Measurements from ENCODE around the gene FAF1. TPM values are rescaled to one million over a fixed set of nuclear protein-coding genes. Genes with fewer than 3 reads are reported as not detected.
"Not testable (repeated sequence)": the region's sequence is repeated elsewhere in the genome, so short reads cannot be mapped to it uniquely, and the experiment has no call there.

FAF1 gene
- polyA plus RNA-seq, 2 donors, result 18.4 to 32.1 TPM

GRCh38 chr1:50898773-50899172 is 61.3 kb downstream of the FAF1 start:
- no peaks in the 10 kb centered on the region for H3K36me3 ChIP-seq (ENCODE audit: control insufficient read depth in 2 of 2, insufficient read depth in 2 of 2, low read length in 1 of 2)
- no peaks in the 10 kb centered on the region for H3K27me3 ChIP-seq (ENCODE audit: control insufficient read depth in 1 of 2, insufficient read depth in 2 of 2, low read length in 2 of 2)
- no peak overlapping the region for H3K4me3 ChIP-seq (ENCODE audit: low read depth in 1 of 2, low read length in 2 of 2)
- no peaks in the 10 kb centered on the region for H3K4me1 ChIP-seq (ENCODE audit: control insufficient read depth in 2 of 2, insufficient read depth in 2 of 2, low read length in 1 of 2)
- H3K9me3 ChIP-seq (ENCODE audit: control insufficient read depth in 2 of 2, insufficient read depth in 1 of 2, low read depth in 1 of 2, low read length in 1 of 2), result no peaks in the 10 kb centered on the region
- 69 to 70% methylated on average over 2 of the region's 2 CpGs for WGBS, 2 donors
- no peak overlapping the region for H3K27ac ChIP-seq (ENCODE audit: low read depth in 2 of 2, low read length in 1 of 2)

- Histone ChIP-seq H3K27me3 (ENCODE audit: control insufficient read depth in 1 of 2, insufficient read depth in 2 of 2, low read length in 2 of 2) (no peaks in the 10 kb centered on the region), H3K36me3 (ENCODE audit: control insufficient read depth in 2 of 2, insufficient read depth in 2 of 2, low read length in 1 of 2) (no peaks in the 10 kb centered on the region), H3K27ac (ENCODE audit: low read depth in 2 of 2, low read length in 1 of 2) (no peak overlapping the region), H3K4me1 (ENCODE audit: control insufficient read depth in 2 of 2, insufficient read depth in 2 of 2, low read length in 1 of 2) (no peaks in the 10 kb centered on the region), H3K4me3 (ENCODE audit: low read depth in 1 of 2, low read length in 2 of 2) (no peak overlapping the region), H3K9me3 (ENCODE audit: control insufficient read depth in 2 of 2, insufficient read depth in 1 of 2, low read depth in 1 of 2, low read length in 1 of 2) (no peaks in the 10 kb centered on the region)
- 90 to 94% methylated on average over 1 of the region's 1 CpG for WGBS, 2 donors
Measured at GRCh38 chr1:50894340-50894739, 65.7 kb downstream of the FAF1 start.

- no peaks in the 10 kb centered on the region for H3K9me3 ChIP-seq (ENCODE audit: control insufficient read depth in 2 of 2, insufficient read depth in 1 of 2, low read depth in 1 of 2, low read length in 1 of 2)
- 92 to 100% methylated on average over 1 of the region's 1 CpG for WGBS, 2 donors
Measured at GRCh38 chr1:50893466-50893865, 66.6 kb downstream of the FAF1 start.

GRCh38 chr1:50887555-50887954 is 72.5 kb downstream of the FAF1 start:
- 95 to 96% methylated on average over 1 of the region's 1 CpG for WGBS, 2 donors
- not testable (repeated sequence) for H3K4me1 ChIP-seq (ENCODE audit: control insufficient read depth in 2 of 2, insufficient read depth in 2 of 2, low read length in 1 of 2); H3K9me3 ChIP-seq (ENCODE audit: control insufficient read depth in 2 of 2, insufficient read depth in 1 of 2, low read depth in 1 of 2, low read length in 1 of 2); H3K4me3 ChIP-seq (ENCODE audit: low read depth in 1 of 2, low read length in 2 of 2); H3K27ac ChIP-seq (ENCODE audit: low read depth in 2 of 2, low read length in 1 of 2); H3K36me3 ChIP-seq (ENCODE audit: control insufficient read depth in 2 of 2, insufficient read depth in 2 of 2, low read length in 1 of 2); H3K27me3 ChIP-seq (ENCODE audit: control insufficient read depth in 1 of 2, insufficient read depth in 2 of 2, low read length in 2 of 2)

More at GRCh38 chr1:50893466-50893865, 66.6 kb downstream of the FAF1 start:
- H3K27ac ChIP-seq (ENCODE audit: low read depth in 2 of 2, low read length in 1 of 2), result no peak overlapping the region
- H3K4me3 ChIP-seq (ENCODE audit: low read depth in 1 of 2, low read length in 2 of 2), result no peak overlapping the region
- H3K27me3 ChIP-seq (ENCODE audit: control insufficient read depth in 1 of 2, insufficient read depth in 2 of 2, low read length in 2 of 2), result no peaks in the 10 kb centered on the region
- H3K36me3 ChIP-seq (ENCODE audit: control insufficient read depth in 2 of 2, insufficient read depth in 2 of 2, low read length in 1 of 2), result no peaks in the 10 kb centered on the region
- no peaks in the 10 kb centered on the region for H3K4me1 ChIP-seq (ENCODE audit: control insufficient read depth in 2 of 2, insufficient read depth in 2 of 2, low read length in 1 of 2)

- Histone ChIP-seq H3K9me3 (ENCODE audit: control insufficient read depth in 2 of 2, insufficient read depth in 1 of 2, low read depth in 1 of 2, low read length in 1 of 2) (no peaks in the 10 kb centered on the region), H3K36me3 (ENCODE audit: control insufficient read depth in 2 of 2, insufficient read depth in 2 of 2, low read length in 1 of 2) (no peaks in the 10 kb centered on the region), H3K27ac (ENCODE audit: low read depth in 2 of 2, low read length in 1 of 2) (no peak overlapping the region), H3K27me3 (ENCODE audit: control insufficient read depth in 1 of 2, insufficient read depth in 2 of 2, low read length in 2 of 2) (no peaks in the 10 kb centered on the region), H3K4me1 (ENCODE audit: control insufficient read depth in 2 of 2, insufficient read depth in 2 of 2, low read length in 1 of 2) (no peaks in the 10 kb centered on the region), H3K4me3 (ENCODE audit: low read depth in 1 of 2, low read length in 2 of 2) (no peak overlapping the region)
- 75 to 84% methylated on average over 8 of the region's 8 CpGs for WGBS, 2 donors
Measured at GRCh38 chr1:50880373-50880772, 79.7 kb downstream of the FAF1 start.

- Histone ChIP-seq H3K4me3 (ENCODE audit: low read depth in 1 of 2, low read length in 2 of 2) (no peak overlapping the region), H3K4me1 (ENCODE audit: control insufficient read depth in 2 of 2, insufficient read depth in 2 of 2, low read length in 1 of 2) (no peaks in the 10 kb centered on the region), H3K9me3 (ENCODE audit: control insufficient read depth in 2 of 2, insufficient read depth in 1 of 2, low read depth in 1 of 2, low read length in 1 of 2) (no peaks in the 10 kb centered on the region), H3K27ac (ENCODE audit: low read depth in 2 of 2, low read length in 1 of 2) (no peak overlapping the region), H3K27me3 (ENCODE audit: control insufficient read depth in 1 of 2, insufficient read depth in 2 of 2, low read length in 2 of 2) (no peaks in the 10 kb centered on the region), H3K36me3 (ENCODE audit: control insufficient read depth in 2 of 2, insufficient read depth in 2 of 2, low read length in 1 of 2) (no peaks in the 10 kb centered on the region)
- WGBS, 2 donors, result 97 to 99% methylated on average over 4 of the region's 4 CpGs
Measured at GRCh38 chr1:50879137-50879536, 80.9 kb downstream of the FAF1 start.

- no peak overlapping the region for H3K27ac ChIP-seq (ENCODE audit: low read depth in 2 of 2, low read length in 1 of 2)
- H3K4me1 ChIP-seq (ENCODE audit: control insufficient read depth in 2 of 2, insufficient read depth in 2 of 2, low read length in 1 of 2), result no peaks in the 10 kb centered on the region
- H3K9me3 ChIP-seq (ENCODE audit: control insufficient read depth in 2 of 2, insufficient read depth in 1 of 2, low read depth in 1 of 2, low read length in 1 of 2), result no peaks in the 10 kb centered on the region
- no peaks in the 10 kb centered on the region for H3K27me3 ChIP-seq (ENCODE audit: control insufficient read depth in 1 of 2, insufficient read depth in 2 of 2, low read length in 2 of 2)
- H3K36me3 ChIP-seq (ENCODE audit: control insufficient read depth in 2 of 2, insufficient read depth in 2 of 2, low read length in 1 of 2), result no peaks in the 10 kb centered on the region
- H3K4me3 ChIP-seq (ENCODE audit: low read depth in 1 of 2, low read length in 2 of 2), result no peak overlapping the region
Measured at GRCh38 chr1:50878434-50878833, 81.6 kb downstream of the FAF1 start.

GRCh38 chr1:50877641-50878040 is 82.4 kb downstream of the FAF1 start:
- Histone ChIP-seq H3K9me3 (ENCODE audit: control insufficient read depth in 2 of 2, insufficient read depth in 1 of 2, low read depth in 1 of 2, low read length in 1 of 2) (no peaks in the 10 kb centered on the region), H3K27me3 (ENCODE audit: control insufficient read depth in 1 of 2, insufficient read depth in 2 of 2, low read length in 2 of 2) (no peaks in the 10 kb centered on the region), H3K27ac (ENCODE audit: low read depth in 2 of 2, low read length in 1 of 2) (no peak overlapping the region), H3K4me1 (ENCODE audit: control insufficient read depth in 2 of 2, insufficient read depth in 2 of 2, low read length in 1 of 2) (no peaks in the 10 kb centered on the region), H3K4me3 (ENCODE audit: low read depth in 1 of 2, low read length in 2 of 2) (no peak overlapping the region), H3K36me3 (ENCODE audit: control insufficient read depth in 2 of 2, insufficient read depth in 2 of 2, low read length in 1 of 2) (no peaks in the 10 kb centered on the region)
- WGBS, 2 donors, result 50 to 52% methylated on average over 1 of the region's 1 CpG

- Histone ChIP-seq H3K4me1 (ENCODE audit: control insufficient read depth in 2 of 2, insufficient read depth in 2 of 2, low read length in 1 of 2) (no peaks in the 10 kb centered on the region), H3K27ac (ENCODE audit: low read depth in 2 of 2, low read length in 1 of 2) (no peak overlapping the region), H3K36me3 (ENCODE audit: control insufficient read depth in 2 of 2, insufficient read depth in 2 of 2, low read length in 1 of 2) (no peaks in the 10 kb centered on the region), H3K4me3 (ENCODE audit: low read depth in 1 of 2, low read length in 2 of 2) (no peak overlapping the region), H3K9me3 (ENCODE audit: control insufficient read depth in 2 of 2, insufficient read depth in 1 of 2, low read depth in 1 of 2, low read length in 1 of 2) (no peaks in the 10 kb centered on the region), H3K27me3 (ENCODE audit: control insufficient read depth in 1 of 2, insufficient read depth in 2 of 2, low read length in 2 of 2) (no peaks in the 10 kb centered on the region)
- 60 to 68% methylated on average over 5 of the region's 5 CpGs for WGBS, 2 donors
Measured at GRCh38 chr1:50873458-50874187, 86.4 kb downstream of the FAF1 start.

GRCh38 chr1:50864845-50865244 is 95.2 kb downstream of the FAF1 start:
- H3K27ac ChIP-seq (ENCODE audit: low read depth in 2 of 2, low read length in 1 of 2); H3K4me1 ChIP-seq (ENCODE audit: control insufficient read depth in 2 of 2, insufficient read depth in 2 of 2, low read length in 1 of 2); H3K36me3 ChIP-seq (ENCODE audit: control insufficient read depth in 2 of 2, insufficient read depth in 2 of 2, low read length in 1 of 2); H3K27me3 ChIP-seq (ENCODE audit: control insufficient read depth in 1 of 2, insufficient read depth in 2 of 2, low read length in 2 of 2); H3K9me3 ChIP-seq (ENCODE audit: control insufficient read depth in 2 of 2, insufficient read depth in 1 of 2, low read depth in 1 of 2, low read length in 1 of 2); H3K4me3 ChIP-seq (ENCODE audit: low read depth in 1 of 2, low read length in 2 of 2): not testable (repeated sequence)
- WGBS, 2 donors, result 96% methylated on average over 2 to 3 of the region's 3 CpGs
